ENCODE results near the gene GSS.

GRCh38 chr20:34993941-34994508, 38.4 kb upstream of the GSS start:
- TF ChIP-seq, protein P1, sequence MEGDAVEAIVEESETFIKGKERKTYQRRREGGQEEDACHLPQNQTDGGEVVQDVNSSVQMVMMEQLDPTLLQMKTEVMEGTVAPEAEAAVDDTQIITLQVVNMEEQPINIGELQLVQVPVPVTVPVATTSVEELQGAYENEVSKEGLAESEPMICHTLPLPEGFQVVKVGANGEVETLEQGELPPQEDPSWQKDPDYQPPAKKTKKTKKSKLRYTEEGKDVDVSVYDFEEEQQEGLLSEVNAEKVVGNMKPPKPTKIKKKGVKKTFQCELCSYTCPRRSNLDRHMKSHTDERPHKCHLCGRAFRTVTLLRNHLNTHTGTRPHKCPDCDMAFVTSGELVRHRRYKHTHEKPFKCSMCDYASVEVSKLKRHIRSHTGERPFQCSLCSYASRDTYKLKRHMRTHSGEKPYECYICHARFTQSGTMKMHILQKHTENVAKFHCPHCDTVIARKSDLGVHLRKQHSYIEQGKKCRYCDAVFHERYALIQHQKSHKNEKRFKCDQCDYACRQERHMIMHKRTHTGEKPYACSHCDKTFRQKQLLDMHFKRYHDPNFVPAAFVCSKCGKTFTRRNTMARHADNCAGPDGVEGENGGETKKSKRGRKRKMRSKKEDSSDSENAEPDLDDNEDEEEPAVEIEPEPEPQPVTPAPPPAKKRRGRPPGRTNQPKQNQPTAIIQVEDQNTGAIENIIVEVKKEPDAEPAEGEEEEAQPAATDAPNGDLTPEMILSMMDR (IDR thresholded peaks at IDR 0.05) = no peak
- TF ChIP-seq EZH2 (IDR thresholded peaks at IDR 0.05) (no peak), EZH2phosphoT487 (IDR thresholded peaks at IDR 0.05) (no peak)

All from neural progenitor cell (in vitro differentiated cells).